Esophagus muscularis mucosa (tissue), 4 donors: ENCODE measurements around the gene ADGRA1. TPM values are rescaled to one million over a fixed set of nuclear protein-coding genes. Genes with fewer than 3 reads are reported as not detected.

Experiments
- DNase-seq: peaks from one replicate; pipeline ENCODE4 v3.0.0-alpha.2; 2017; ENCODE audit errors: extremely low spot score
- H3K27ac ChIP-seq, 4 donors: fragments of 200-600 bp; sonication (generic); replicated peaks in 1 of 4; 1 replicate in 3 of 4; 2 replicates in 1 of 4; pipeline ENCODE4 v1.5.1; 2016 to 2019; ENCODE audit warnings: mild to moderate bottlenecking in 1 of 4
- H3K27me3 ChIP-seq, 4 donors: fragments of 200-600 bp; sonication (generic); one replicate each; pipeline versions ENCODE4 v1.5.1 to v1.6.0; 2016 to 2019
- H3K36me3 ChIP-seq, 4 donors: fragments of 200-600 bp; sonication (generic); one replicate each; pipeline ENCODE4 v1.5.1; 2016 to 2019
- H3K4me1 ChIP-seq, 4 donors: fragments of 200-600 bp; sonication (generic); one replicate each; pipeline ENCODE4 v1.5.1; 2016 to 2019
- H3K4me3 ChIP-seq, 4 donors: fragments of 200-600 bp; sonication (generic); 1 replicate in 2 of 4; 2 replicates in 2 of 4; pipeline ENCODE4 v1.5.1; 2016 to 2019; ENCODE audit warnings: mild to moderate bottlenecking in 4 of 4, moderate library complexity in 1 of 4
- H3K9me3 ChIP-seq, 4 donors: fragments of 200-600 bp; sonication (generic); 1 replicate in 3 of 4; 2 replicates in 1 of 4; pipeline ENCODE4 v1.5.1; 2016 to 2019
- EP300 ChIP-seq: sonication (generic); formaldehyde crosslinking; IDR thresholded peaks from one replicate; pipeline ENCODE4 v1.6.1; 2017; ENCODE audit warnings: antibody characterized with exemption
- POLR2A ChIP-seq: fragments of 450-650 bp; IDR thresholded peaks from one replicate; pipeline ENCODE4 v1.6.1; 2017; ENCODE audit warnings: antibody characterized with exemption, moderate library complexity, mild to moderate bottlenecking, low read depth
- POLR2AphosphoS5 ChIP-seq, 2 donors: sonication (generic); formaldehyde crosslinking; IDR thresholded peaks; one replicate each; pipeline ENCODE4 v1.6.1; 2017; ENCODE audit warnings: antibody characterized with exemption in 2 of 2
- WGBS: methylation state at CpG from one replicate; pipeline ENCODE4 v1.1.5; 2018; 5-methylcytosine and 5-hydroxymethylcytosine counted together
- intact Hi-C: fragments of 100-400 bp; cut with DNase I; formaldehyde crosslinking; loops from one replicate; pipeline ENCODE4 v1.15.1; 2023
- total RNA-seq, 4 donors: library from RNA; depleted of rRNA; stranded (reverse); fragments of >200 nt; gene quantifications; one replicate each; pipeline versions ENCODE4 v1.1.0 to v1.2.1, GENCODE V29; 2016
- TF ChIP-seq, protein P1 (sequence below), 3 experiments: fragments of 200-600 bp in 2 of 3; fragments of 450-650 bp in 1 of 3; sonication (generic) in 2 of 3; IDR thresholded peaks; one replicate each; pipeline ENCODE4 v1.5.1; 2017 to 2019; ENCODE audit warnings: antibody characterized with exemption in 3 of 3, mild to moderate bottlenecking in 2 of 3, moderate library complexity in 1 of 3

The ADGRA1 gene
- total RNA-seq, 4 donors from 2014 or later, result under 0.01 to 0.06 TPM; not detected in 2

DNA sequence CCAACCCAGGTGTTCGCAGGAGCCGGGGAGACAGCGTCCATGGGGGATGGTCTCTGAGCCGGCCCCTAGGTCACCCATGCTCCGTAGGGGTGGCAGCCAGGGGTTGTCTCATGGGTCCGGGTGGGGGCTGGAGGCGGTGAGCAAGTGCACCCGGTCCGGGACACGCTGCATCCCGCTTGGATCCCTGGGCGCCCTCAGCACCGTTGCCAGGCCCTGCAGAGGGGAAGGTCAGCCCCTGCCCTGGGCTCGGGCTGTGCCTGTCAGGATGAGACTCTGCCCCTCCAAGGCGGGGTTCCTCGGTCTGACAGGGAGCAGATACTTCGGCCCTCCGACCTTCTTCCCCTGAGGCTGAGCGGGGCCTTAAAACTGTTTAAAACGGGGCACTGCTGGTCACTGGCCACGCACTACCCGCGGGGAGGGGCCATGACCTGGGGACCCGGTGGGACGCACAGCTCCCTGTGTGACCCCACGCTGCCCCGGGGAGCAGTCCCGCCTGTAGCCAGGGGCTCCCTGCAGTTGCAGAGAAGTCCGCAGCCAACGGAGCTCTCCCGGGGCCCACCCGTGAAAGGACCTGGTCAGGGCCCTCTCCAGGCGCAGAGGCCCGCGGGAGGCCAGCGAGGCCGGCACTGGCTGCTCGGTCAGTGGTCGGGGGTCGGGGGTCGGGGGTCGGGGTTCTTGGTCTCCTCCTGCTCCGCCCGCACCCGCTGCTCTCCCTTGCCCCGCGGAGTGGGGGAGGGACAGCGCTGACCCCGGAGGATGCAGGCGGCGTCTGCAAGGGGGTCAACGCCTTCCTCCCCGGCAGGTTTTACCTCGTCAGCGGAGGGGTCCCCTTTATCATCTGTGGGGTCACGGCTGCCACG lies 38.9 kb downstream of the ADGRA1 start:
- Histone ChIP-seq H3K9me3 (no peaks in the 10 kb centered on the region), H3K27me3 (peaks cover 0 to 59% (median 2%) of the 10 kb centered on the region in 4 donors), H3K27ac (no peak overlapping the region), H3K36me3 (no peaks in the 10 kb centered on the region), H3K4me3 (no peak overlapping the region), H3K4me1 (peaks cover 0 to 6% (median 3%) of the 10 kb centered on the region in 4 donors)
- 94% methylated on average over 19 of the region's 57 CpGs for WGBS
- TF ChIP-seq, protein P1, sequence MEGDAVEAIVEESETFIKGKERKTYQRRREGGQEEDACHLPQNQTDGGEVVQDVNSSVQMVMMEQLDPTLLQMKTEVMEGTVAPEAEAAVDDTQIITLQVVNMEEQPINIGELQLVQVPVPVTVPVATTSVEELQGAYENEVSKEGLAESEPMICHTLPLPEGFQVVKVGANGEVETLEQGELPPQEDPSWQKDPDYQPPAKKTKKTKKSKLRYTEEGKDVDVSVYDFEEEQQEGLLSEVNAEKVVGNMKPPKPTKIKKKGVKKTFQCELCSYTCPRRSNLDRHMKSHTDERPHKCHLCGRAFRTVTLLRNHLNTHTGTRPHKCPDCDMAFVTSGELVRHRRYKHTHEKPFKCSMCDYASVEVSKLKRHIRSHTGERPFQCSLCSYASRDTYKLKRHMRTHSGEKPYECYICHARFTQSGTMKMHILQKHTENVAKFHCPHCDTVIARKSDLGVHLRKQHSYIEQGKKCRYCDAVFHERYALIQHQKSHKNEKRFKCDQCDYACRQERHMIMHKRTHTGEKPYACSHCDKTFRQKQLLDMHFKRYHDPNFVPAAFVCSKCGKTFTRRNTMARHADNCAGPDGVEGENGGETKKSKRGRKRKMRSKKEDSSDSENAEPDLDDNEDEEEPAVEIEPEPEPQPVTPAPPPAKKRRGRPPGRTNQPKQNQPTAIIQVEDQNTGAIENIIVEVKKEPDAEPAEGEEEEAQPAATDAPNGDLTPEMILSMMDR (IDR thresholded peaks at IDR 0.05), result no peak
- TF ChIP-seq POLR2AphosphoS5 (IDR thresholded peaks at IDR 0.05) (no peak), POLR2A (no peak), EP300 (no peak)
- intact Hi-C loops, result no loop called here
- no peak for DNase-seq

DNA sequence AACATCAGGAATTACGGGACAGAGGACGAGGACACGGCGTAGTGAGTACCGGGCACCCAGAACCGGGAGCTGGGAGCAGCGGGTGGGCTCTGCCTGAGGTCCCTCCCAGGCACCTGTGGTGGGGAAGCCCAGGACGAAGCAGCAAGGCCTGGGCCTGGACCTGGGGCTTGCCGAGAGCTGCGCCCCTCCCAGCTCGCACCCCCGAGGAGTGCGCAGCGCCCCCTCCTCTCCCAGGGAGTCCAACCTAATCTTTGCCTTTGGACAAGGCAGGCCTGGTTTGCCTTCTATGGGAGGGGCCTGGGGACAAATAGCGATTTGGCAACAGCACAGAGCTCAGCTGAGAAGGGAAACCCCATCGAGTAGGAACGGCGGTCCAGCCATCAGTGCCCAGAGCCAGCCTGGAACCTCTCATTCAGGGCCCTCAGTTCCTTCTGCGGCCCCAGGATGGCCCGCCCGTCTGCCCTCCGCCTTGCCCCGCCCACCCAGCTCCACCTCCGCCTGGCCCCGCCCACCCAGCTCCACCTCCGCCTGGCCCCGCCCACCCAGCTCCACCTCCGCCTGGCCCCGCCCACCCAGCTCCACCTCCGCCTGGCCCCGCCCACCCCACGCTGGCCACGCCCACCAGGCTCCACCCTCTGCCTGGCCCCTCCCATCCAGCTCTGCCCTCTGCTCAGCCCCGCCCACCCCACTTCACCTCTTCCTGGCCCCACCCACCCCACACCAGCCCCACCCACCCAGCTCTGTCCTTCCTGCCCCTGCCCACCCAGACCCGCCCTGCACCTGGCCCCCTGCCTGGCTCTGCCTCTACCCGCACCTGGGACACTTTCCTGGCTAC lies 39.8 kb downstream of the ADGRA1 start:
- H3K27me3 ChIP-seq, result peaks cover 0 to 59% (median 2%) of the 10 kb centered on the region in 4 donors
- no peak for DNase-seq
- no peaks in the 10 kb centered on the region for H3K9me3 ChIP-seq
- 89% methylated on average over 22 of the region's 36 CpGs for whole genome bisulfite sequencing
- no peak overlapping the region for H3K27ac ChIP-seq
- TF ChIP-seq EP300 (no peak), POLR2A (no peak), POLR2AphosphoS5 (IDR thresholded peaks at IDR 0.05) (no peak)
- TF ChIP-seq, protein P1 (IDR thresholded peaks at IDR 0.05), result no peak
- intact Hi-C loops, result no loop called here
- H3K4me1 ChIP-seq, result peaks cover 0 to 6% (median 3%) of the 10 kb centered on the region in 4 donors
- H3K36me3 ChIP-seq, result no peaks in the 10 kb centered on the region
- H3K4me3 ChIP-seq, result no peak overlapping the region

DNA sequence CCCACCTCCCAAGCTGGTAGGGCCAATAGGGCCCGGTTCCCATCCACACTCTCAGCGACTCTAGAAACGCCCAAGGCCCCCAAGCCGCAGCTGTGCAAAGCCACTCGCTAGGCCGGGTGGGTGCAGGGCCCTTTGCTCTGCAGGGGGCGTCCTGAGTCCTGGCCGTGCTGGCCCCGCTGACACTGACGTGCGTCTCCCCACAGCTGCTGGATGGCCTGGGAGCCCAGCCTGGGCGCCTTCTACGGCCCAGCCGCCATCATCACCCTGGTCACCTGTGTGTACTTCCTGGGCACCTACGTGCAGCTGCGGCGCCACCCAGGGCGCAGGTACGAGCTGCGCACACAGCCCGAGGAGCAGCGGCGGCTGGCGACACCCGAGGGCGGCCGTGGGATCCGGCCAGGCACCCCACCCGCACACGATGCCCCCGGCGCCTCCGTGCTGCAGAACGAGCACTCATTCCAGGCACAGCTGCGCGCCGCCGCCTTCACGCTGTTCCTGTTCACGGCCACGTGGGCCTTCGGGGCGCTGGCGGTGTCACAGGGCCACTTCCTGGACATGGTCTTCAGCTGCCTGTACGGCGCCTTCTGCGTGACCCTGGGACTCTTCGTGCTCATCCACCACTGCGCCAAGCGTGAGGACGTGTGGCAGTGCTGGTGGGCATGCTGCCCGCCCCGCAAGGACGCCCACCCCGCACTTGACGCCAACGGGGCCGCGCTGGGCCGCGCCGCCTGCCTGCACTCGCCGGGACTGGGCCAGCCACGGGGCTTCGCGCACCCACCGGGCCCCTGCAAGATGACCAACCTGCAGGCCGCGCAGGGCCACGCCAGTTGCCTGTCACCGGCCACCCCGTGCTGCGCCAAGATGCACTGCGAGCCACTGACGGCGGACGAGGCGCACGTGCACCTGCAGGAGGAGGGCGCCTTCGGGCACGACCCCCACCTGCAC lies 40.7 kb downstream of the ADGRA1 start:
- DNase-seq, result no peak
- Histone ChIP-seq H3K9me3 (no peaks in the 10 kb centered on the region), H3K4me1 (peaks cover 0 to 6% (median 3%) of the 10 kb centered on the region in 4 donors), H3K36me3 (no peaks in the 10 kb centered on the region), H3K4me3 (no peak overlapping the region), H3K27me3 (peaks cover 0 to 50% (median 2%) of the 10 kb centered on the region in 4 donors), H3K27ac (no peak overlapping the region)
- intact Hi-C loops, result no loop called here
- no peak for TF ChIP-seq POLR2A
- TF ChIP-seq POLR2AphosphoS5 (IDR thresholded peaks at IDR 0.05), result no peak
- TF ChIP-seq EP300, result no peak
- TF ChIP-seq, protein P1 (IDR thresholded peaks at IDR 0.05), result no peak
- 95% methylated on average over 14 of the region's 83 CpGs for WGBS

DNA sequence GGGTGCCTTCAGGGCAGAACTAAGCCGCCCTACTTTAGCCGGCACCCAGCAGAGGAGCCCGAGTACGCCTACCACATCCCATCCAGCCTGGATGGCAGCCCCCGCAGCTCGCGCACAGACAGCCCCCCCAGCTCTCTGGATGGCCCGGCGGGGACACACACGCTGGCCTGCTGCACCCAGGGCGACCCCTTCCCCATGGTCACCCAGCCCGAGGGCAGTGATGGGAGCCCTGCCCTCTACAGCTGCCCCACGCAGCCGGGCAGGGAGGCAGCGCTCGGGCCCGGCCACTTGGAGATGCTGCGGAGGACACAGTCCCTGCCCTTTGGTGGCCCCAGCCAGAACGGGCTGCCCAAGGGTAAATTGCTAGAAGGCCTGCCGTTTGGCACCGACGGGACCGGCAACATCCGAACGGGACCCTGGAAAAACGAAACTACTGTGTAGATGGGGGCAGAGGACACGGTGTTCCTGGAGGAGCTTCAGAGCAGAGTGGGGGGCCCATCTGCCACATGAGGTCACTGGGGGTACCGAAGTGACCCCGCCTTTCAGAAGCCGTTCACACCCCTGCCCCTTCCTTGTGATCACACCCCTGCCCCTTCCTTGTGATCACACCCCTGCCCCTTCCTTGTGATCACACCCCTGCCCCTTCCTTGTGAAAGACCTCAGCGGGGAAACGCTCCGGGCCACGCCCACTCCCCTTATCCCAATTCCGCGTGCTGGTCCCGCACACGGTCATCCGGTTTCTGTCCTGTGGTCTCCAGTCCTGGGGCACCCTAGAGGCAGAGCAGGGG lies 41.5 kb downstream of the ADGRA1 start:
- no peaks in the 10 kb centered on the region for H3K36me3 ChIP-seq
- H3K9me3 ChIP-seq, result no peaks in the 10 kb centered on the region
- WGBS, result 79% methylated on average over 34 of the region's 39 CpGs
- H3K4me3 ChIP-seq, result no peak overlapping the region
- intact Hi-C loops, result no loop called here
- TF ChIP-seq, protein P1 (IDR thresholded peaks at IDR 0.05), result no peak
- TF ChIP-seq POLR2AphosphoS5 (IDR thresholded peaks at IDR 0.05) (no peak), POLR2A (no peak), EP300 (no peak)
- H3K27ac ChIP-seq, result no peak overlapping the region
- peaks cover 0 to 6% (median 3%) of the 10 kb centered on the region in 4 donors for H3K4me1 ChIP-seq
- DNase-seq, result no peak
- H3K27me3 ChIP-seq, result peaks cover 0 to 41% (median 2%) of the 10 kb centered on the region in 4 donors
